Measurements from ENCODE around the gene SH3BP1. TPM values are rescaled to one million over a fixed set of nuclear protein-coding genes. Genes with fewer than 3 reads are reported as not detected.

Gene SH3BP1
- total RNA-seq, 1 experiment from 2014 or later, result 60.5 TPM

DNA sequence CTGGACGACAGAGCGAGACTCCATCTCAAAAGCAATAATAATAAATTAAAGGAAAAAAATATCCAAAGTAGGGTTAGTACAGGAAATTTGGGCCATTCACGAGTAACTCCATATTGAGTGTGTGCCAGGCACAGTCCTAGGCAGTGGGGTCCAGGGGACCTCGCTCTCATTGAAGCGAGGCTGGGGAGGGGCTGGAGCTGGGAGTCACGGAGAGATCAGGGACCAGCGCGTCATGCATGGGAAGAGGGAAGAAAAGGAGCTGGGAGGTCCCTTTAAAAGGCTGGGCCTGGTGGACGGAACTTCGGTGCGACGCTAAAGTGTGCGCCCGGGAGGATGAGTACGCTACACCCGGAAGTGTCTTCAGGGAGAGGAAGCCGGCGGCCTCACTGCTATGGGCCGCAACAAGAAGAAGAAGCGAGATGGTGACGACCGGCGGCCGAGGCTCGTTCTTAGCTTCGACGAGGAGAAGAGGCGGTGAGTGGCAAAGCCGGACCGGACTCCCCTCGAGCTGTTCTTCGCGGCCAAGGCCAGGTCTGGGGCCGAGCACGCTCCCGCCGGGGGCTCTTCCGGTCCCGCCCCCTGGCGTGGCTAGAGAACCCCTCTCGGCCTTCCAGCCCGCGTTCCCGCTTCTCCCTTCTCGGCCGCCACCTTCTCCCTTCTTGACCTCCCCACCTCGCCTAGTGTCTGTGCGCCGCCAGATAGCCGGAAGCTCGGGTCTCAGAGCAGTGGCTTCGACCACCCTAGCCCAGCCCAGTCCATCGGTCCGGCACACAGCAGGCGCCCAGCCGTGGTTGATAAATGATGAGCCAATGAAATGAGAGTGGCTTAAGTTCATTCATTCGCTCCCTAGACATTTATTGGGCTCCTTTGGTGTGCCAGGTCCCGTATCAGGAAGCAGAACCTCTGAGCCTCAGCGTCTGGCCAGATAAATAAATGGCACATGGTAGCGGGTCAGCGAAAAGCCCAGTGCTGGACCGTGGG lies 46.8 kb downstream of the SH3BP1 start, which contains the start of gene NOL12:
TSS of gene NOL12 (plus strand) at position 342 of the 981 bp plus-strand sequence. CDS start at position 392, 50 bp downstream.
- Histone ChIP-seq H3K36me3 (ENCODE audit: low read depth) (peaks cover 23% of the 10 kb centered on the region), H3K27me3 (ENCODE audit: insufficient read depth, low read depth) (no peaks in the 10 kb centered on the region), H3K79me2 (ENCODE audit: low read depth) (peaks cover 36% of the 10 kb centered on the region), H3K9me2 (ENCODE audit: insufficient read depth) (no peaks in the 10 kb centered on the region), H3K4me2 (peak within 1 kb of the TSS; percentile 84), H4K20me1 (ENCODE audit: insufficient read depth) (peaks cover 11% of the 10 kb centered on the region; the same call in 1 of the 2 replicates), H3F3A (ENCODE audit: insufficient read depth, low read depth) (peaks cover 36% of the 10 kb centered on the region), H2AFZ (peak within 1 kb of the TSS; percentile 87), H3K4me1 (replicated peaks; ENCODE audit: insufficient read depth) (peaks cover 47% of the 10 kb centered on the region), H3K9me3 (ENCODE audit: insufficient read depth, low read depth) (no peaks in the 10 kb centered on the region), H3K27ac (peak within 1 kb of the TSS; percentile 59), H3K4me3 (peak within 1 kb of the TSS; percentile 94)
- peak; percentile 83 to 86 for DNase-seq
- ChIA-PET POLR2A (ENCODE audit: unreplicated experiment) (interaction anchor here (0.6 to 1.0 kb wide), 7 partner anchors 8 to 308 kb away, joined by 3 to 24 read pairs (median 3); partner anchors contain the start of gene PDXP), CTCF (interaction anchor here (0.6 to 1.1 kb wide), 5 partner anchors 8 to 111 kb away, joined by 3 to 18 read pairs (median 5); partner anchors contain the start of gene GGA1)
- TSS peak; percentile 68 for BruUV-seq (replicated peaks)
- TF ChIP-seq, protein P1, sequence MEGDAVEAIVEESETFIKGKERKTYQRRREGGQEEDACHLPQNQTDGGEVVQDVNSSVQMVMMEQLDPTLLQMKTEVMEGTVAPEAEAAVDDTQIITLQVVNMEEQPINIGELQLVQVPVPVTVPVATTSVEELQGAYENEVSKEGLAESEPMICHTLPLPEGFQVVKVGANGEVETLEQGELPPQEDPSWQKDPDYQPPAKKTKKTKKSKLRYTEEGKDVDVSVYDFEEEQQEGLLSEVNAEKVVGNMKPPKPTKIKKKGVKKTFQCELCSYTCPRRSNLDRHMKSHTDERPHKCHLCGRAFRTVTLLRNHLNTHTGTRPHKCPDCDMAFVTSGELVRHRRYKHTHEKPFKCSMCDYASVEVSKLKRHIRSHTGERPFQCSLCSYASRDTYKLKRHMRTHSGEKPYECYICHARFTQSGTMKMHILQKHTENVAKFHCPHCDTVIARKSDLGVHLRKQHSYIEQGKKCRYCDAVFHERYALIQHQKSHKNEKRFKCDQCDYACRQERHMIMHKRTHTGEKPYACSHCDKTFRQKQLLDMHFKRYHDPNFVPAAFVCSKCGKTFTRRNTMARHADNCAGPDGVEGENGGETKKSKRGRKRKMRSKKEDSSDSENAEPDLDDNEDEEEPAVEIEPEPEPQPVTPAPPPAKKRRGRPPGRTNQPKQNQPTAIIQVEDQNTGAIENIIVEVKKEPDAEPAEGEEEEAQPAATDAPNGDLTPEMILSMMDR (conservative IDR thresholded peaks at IDR 0.05), result 0 out of 2 replicates have a peak, but pooled peaks have one; percentile 26
- TF ChIP-seq EZH2 (IDR thresholded peaks at IDR 0.05; ENCODE audit: low read depth), result no peak
- intact Hi-C loops (cut with micrococcal nuclease; ENCODE audit: unreplicated experiment), result loop anchor here (2.0 kb wide), 2 partner anchors 67 to 119 kb away; a partner anchor contains a TSS

DNA sequence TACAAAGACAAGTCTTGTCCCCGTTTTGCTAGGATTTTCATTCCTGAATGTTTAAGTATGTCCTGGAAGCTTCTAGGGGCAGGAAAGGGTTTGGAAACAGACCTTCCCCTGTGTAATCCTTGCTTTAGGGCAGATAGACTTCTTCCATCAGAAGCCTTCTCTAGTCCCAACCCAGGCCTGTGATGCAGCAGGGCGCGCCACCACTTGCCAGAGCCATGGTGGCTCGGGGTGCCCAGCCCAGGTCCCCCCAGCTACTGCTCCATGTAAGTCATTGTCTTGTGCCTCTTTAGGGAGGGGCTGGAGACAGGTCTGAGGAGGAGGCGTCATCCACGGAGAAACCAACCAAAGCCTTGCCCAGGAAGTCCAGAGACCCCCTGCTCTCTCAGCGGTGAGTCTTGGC lies 50.9 kb downstream of the SH3BP1 start:
- no peaks in the 10 kb centered on the region for H3K9me3 ChIP-seq (ENCODE audit: insufficient read depth, low read depth)
- no TSS peak for BruUV-seq (replicated peaks)
- H3K4me2 ChIP-seq, result no peak overlapping the region
- intact Hi-C loops (cut with micrococcal nuclease; ENCODE audit: unreplicated experiment), result no loop called here
- peaks cover 34% of the 10 kb centered on the region for H3K4me1 ChIP-seq (replicated peaks; ENCODE audit: insufficient read depth)
- H3F3A ChIP-seq (ENCODE audit: insufficient read depth, low read depth), result peaks cover 33% of the 10 kb centered on the region
- H3K9me2 ChIP-seq (ENCODE audit: insufficient read depth), result no peaks in the 10 kb centered on the region
- H4K20me1 ChIP-seq (ENCODE audit: insufficient read depth), result peaks cover 11% of the 10 kb centered on the region; the same call in 1 of the 2 replicates
- H3K4me3 ChIP-seq, result no peak overlapping the region
- H2AFZ ChIP-seq, result no peak overlapping the region
- peaks cover 36% of the 10 kb centered on the region for H3K36me3 ChIP-seq (ENCODE audit: low read depth)
- no peak overlapping the region for H3K27ac ChIP-seq
- TF ChIP-seq, protein P1 (conservative IDR thresholded peaks at IDR 0.05), result no peak
- TF ChIP-seq EZH2 (IDR thresholded peaks at IDR 0.05; ENCODE audit: low read depth), result no peak
- no peak for DNase-seq
- ChIA-PET POLR2A (ENCODE audit: unreplicated experiment) (no interaction called here), CTCF (no interaction called here)
- H3K79me2 ChIP-seq (ENCODE audit: low read depth), result peaks cover 36% of the 10 kb centered on the region
- no peaks in the 10 kb centered on the region for H3K27me3 ChIP-seq (ENCODE audit: insufficient read depth, low read depth)

DNA sequence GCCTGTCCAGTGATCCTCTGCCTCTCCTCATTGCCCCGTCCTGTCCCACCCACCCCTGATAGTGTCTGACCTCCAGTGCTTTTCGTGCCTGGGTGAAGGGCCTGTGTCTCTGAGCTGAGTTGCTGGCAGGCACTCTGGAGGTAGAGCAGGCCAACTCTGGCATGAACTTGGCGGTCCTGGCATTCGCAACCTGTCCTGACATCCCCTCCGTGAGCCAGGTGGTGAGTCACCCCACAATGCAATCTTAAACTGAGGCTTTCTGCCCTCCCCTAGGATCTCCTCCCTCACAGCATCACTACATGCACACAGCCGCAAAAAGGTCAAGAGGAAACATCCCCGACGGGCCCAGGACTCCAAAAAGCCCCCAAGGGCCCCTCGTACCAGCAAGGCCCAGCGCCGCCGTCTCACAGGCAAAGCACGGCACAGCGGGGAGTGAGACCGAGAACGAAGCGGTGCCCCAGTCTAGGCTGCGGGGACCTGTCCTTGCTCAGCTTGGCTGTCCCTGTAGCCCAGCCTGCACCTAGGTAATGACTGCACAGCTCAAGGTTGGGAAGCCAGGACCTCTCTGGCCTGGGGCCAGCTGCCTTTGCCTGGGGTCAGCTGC lies 51.5 kb downstream of the SH3BP1 start:
- DNase-seq, result no peak
- Histone ChIP-seq H3K9me2 (ENCODE audit: insufficient read depth) (no peaks in the 10 kb centered on the region), H2AFZ (no peak overlapping the region), H3F3A (ENCODE audit: insufficient read depth, low read depth) (peaks cover 36% of the 10 kb centered on the region), H3K9me3 (ENCODE audit: insufficient read depth, low read depth) (no peaks in the 10 kb centered on the region), H3K36me3 (ENCODE audit: low read depth) (peaks cover 36% of the 10 kb centered on the region), H3K79me2 (ENCODE audit: low read depth) (peaks cover 36% of the 10 kb centered on the region), H3K27ac (no peak overlapping the region), H4K20me1 (ENCODE audit: insufficient read depth) (peaks cover 11% of the 10 kb centered on the region; the same call in 1 of the 2 replicates), H3K4me2 (no peak overlapping the region), H3K4me3 (no peak overlapping the region), H3K27me3 (ENCODE audit: insufficient read depth, low read depth) (no peaks in the 10 kb centered on the region), H3K4me1 (replicated peaks; ENCODE audit: insufficient read depth) (peaks cover 34% of the 10 kb centered on the region)
- ChIA-PET CTCF (no interaction called here), POLR2A (ENCODE audit: unreplicated experiment) (no interaction called here)
- intact Hi-C loops (cut with micrococcal nuclease; ENCODE audit: unreplicated experiment), result no loop called here
- TF ChIP-seq, protein P1 (conservative IDR thresholded peaks at IDR 0.05), result no peak
- no peak for TF ChIP-seq EZH2 (IDR thresholded peaks at IDR 0.05; ENCODE audit: low read depth)
- no TSS peak for BruUV-seq (replicated peaks)

Measured in PC-9 (cell line).